H1 (cell line): ENCODE measurements around the gene RBM10.

Source experiments
- CTCF ChIP-seq, 3 experiments: IDR thresholded peaks; 1 replicate in 2 of 3; 2 replicates in 1 of 3; pipeline versions ENCODE4 v1.5.1 to v1.6.1; 2011; ENCODE audit warnings: low read length in 3 of 3, mild to moderate bottlenecking in 3 of 3, inconsistent platforms in 2 of 3, low read depth in 1 of 3, moderate library complexity in 1 of 3; ENCODE audit not compliant: insufficient read depth in 1 of 3; ENCODE audit errors: control extremely low read depth in 1 of 3
- EZH2 ChIP-seq: fragments of 200-600 bp; sonication (generic); IDR thresholded peaks from 2 replicates; pipeline ENCODE4 v1.7.1; 2012; ENCODE audit warnings: low read depth, mild to moderate bottlenecking, moderate library complexity, low read length, inconsistent platforms; ENCODE audit not compliant: severe bottlenecking
- RBBP5 ChIP-seq: IDR thresholded peaks from 2 replicates; pipeline ENCODE4 v1.7.1; 2012; ENCODE audit warnings: low read depth, mild to moderate bottlenecking, inconsistent platforms, low read length, moderate library complexity, borderline replicate concordance
- SRF ChIP-seq: IDR thresholded peaks from 2 replicates; pipeline ENCODE4 v1.6.1; 2011; ENCODE audit warnings: mild to moderate bottlenecking, low read depth, low read length, moderate library complexity
- TF ChIP-seq, protein P1 (sequence below): IDR thresholded peaks from 2 replicates; pipeline ENCODE4 v1.6.1; 2011; ENCODE audit warnings: low read length, improper control_type of control experiment

DNA sequence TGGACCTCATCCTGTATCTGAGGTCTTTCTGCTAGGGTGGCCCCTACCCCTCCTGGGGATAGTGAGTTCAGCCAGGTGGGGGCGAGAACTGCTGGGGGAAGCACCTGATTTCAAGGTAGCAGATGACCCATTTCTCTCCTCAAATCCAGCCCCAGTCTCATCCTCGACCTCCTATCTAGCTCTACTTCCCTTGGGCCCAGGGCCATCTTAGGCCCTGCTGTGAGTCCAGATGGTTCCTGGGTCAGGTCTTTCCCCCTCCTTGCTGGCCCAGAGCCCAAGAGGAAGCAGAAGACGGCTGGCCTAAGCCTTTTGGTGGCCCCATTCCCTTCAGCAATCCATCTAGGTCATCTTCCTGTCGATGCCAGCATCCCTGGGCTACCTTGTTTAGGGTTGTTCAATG lies 76.7 kb downstream of the RBM10 start:
- TF ChIP-seq RBBP5: no peak
- TF ChIP-seq, protein P1, sequence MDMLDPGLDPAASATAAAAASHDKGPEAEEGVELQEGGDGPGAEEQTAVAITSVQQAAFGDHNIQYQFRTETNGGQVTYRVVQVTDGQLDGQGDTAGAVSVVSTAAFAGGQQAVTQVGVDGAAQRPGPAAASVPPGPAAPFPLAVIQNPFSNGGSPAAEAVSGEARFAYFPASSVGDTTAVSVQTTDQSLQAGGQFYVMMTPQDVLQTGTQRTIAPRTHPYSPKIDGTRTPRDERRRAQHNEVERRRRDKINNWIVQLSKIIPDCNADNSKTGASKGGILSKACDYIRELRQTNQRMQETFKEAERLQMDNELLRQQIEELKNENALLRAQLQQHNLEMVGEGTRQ: no peak
- TF ChIP-seq CTCF (IDR thresholded peaks at IDR 0.05; ENCODE audit: control extremely low read depth in 1 of 3, insufficient read depth in 1 of 3, low read depth in 1 of 3, low read length in 3 of 3): no peak
- TF ChIP-seq EZH2: no peak
- no peak for TF ChIP-seq SRF
